Spinal cord (tissue), 10 donors: Measurements from ENCODE around the gene LRRC27. TPM values are rescaled to one million over a fixed set of nuclear protein-coding genes. Genes with fewer than 3 reads are reported as not detected.
"Not testable (repeated sequence)": the region's sequence is repeated elsewhere in the genome, so short reads cannot be mapped to it uniquely, and the experiment has no call there.

Experiments used
- DNase-seq, 6 donors: peaks; one replicate each; pipeline versions ENCODE4 v3.0.0 to v3.0.0-alpha.2; 2013 to 2015; ENCODE audit warnings: low spot score in 6 of 6, low read depth in 4 of 6
- H3K27ac ChIP-seq: one replicate; pipeline ENCODE4 v1.5.1; 2013; ENCODE audit warnings: low read depth, low read length, control low read depth
- H3K27me3 ChIP-seq: one replicate; pipeline ENCODE4 v1.6.1; 2013; ENCODE audit warnings: low read length; ENCODE audit not compliant: control insufficient read depth, insufficient read depth
- H3K36me3 ChIP-seq: one replicate; pipeline ENCODE4 v1.6.1; 2013; ENCODE audit warnings: low read length; ENCODE audit not compliant: control insufficient read depth, insufficient read depth
- H3K4me1 ChIP-seq: one replicate; pipeline ENCODE4 v1.6.1; 2013; ENCODE audit warnings: low read length; ENCODE audit not compliant: control insufficient read depth, insufficient read depth
- H3K4me3 ChIP-seq: one replicate; pipeline ENCODE4 v1.5.1; 2013; ENCODE audit warnings: low read depth, low read length, control low read depth
- H3K9me3 ChIP-seq: one replicate; pipeline ENCODE4 v1.6.1; 2013; ENCODE audit warnings: low read length; ENCODE audit not compliant: control insufficient read depth, insufficient read depth
- WGBS: methylation state at CpG from one replicate; pipeline ENCODE4 v1.1.5; 2013; ENCODE audit warnings: missing lambda C conversion rate; ENCODE audit not compliant: insufficient coverage; 5-methylcytosine and 5-hydroxymethylcytosine counted together
- polyA plus RNA-seq, 2 donors: library from polyadenylated mRNA; unstranded; fragments of 120-200 nt; gene quantifications; one replicate each; pipeline ENCODE4 v1.2.1, GENCODE V29; 2013; ENCODE audit not compliant: insufficient read length in 2 of 2
- total RNA-seq, 2 donors: library from RNA; depleted of rRNA in 1 of 2; stranded (reverse); fragments of 120-200 nt in 1 of 2; fragments of >200 nt in 1 of 2; gene quantifications; one replicate each; pipeline versions ENCODE4 v1.2.3 to v1.2.4, GENCODE V29; 2013 to 2014
- donor health status: healthy.

Gene LRRC27
- total and polyA plus RNA-seq, 4 donors = 19.5 to 31.2 (median 26.5) TPM

GRCh38 chr10:132385721-132386418, 53.9 kb downstream of the LRRC27 start:
- H3K36me3 ChIP-seq = peaks cover 3% of the 10 kb centered on the region
- DNase-seq = no peak
- H3K4me3 ChIP-seq = no peak overlapping the region
- 93% methylated on average over 15 of the region's 18 CpGs for WGBS
- H3K27me3 ChIP-seq = no peaks in the 10 kb centered on the region
- peaks cover 1% of the 10 kb centered on the region for H3K9me3 ChIP-seq
- no peak overlapping the region for H3K27ac ChIP-seq
- H3K4me1 ChIP-seq = peaks cover 13% of the 10 kb centered on the region

DNA sequence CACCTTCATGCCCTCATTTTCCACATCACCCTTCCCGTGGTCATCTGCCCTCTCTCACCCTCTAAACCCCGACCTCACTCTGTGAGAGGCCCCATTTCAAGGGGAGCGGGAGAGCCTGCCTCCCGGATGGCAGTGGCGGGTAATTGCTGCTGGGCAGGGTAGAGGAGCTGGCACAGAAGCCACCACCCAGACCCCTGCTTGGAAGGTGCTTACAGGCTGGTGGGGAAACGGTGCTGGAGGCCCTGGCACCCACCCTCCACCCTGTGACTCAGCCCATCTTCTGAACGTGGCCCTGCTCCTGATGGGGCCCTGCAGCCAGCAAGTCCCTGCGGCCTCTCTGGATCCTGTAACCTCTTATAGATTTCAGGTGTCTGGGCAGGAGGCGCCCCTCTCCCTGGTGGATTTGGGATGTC, 54.4 kb downstream of the LRRC27 start:
- H3K4me3 ChIP-seq = no peak overlapping the region
- peaks cover 13% of the 10 kb centered on the region for H3K4me1 ChIP-seq
- no peak for DNase-seq
- no peak overlapping the region for H3K27ac ChIP-seq
- H3K36me3 ChIP-seq = peaks cover 3% of the 10 kb centered on the region
- WGBS = 91% methylated on average over 4 of the region's 9 CpGs
- H3K27me3 ChIP-seq = no peaks in the 10 kb centered on the region
- no peaks in the 10 kb centered on the region for H3K9me3 ChIP-seq

- H3K36me3 ChIP-seq, H3K27me3 ChIP-seq, DNase-seq, H3K27ac ChIP-seq, H3K9me3 ChIP-seq, H3K4me3 ChIP-seq: not testable (repeated sequence)
- WGBS = 100% methylated on average over 1 of the region's 1 CpG
- H3K4me1 ChIP-seq = peaks cover 13% of the 10 kb centered on the region
Measured at GRCh38 chr10:132386896-132387295, 54.9 kb downstream of the LRRC27 start.

DNA sequence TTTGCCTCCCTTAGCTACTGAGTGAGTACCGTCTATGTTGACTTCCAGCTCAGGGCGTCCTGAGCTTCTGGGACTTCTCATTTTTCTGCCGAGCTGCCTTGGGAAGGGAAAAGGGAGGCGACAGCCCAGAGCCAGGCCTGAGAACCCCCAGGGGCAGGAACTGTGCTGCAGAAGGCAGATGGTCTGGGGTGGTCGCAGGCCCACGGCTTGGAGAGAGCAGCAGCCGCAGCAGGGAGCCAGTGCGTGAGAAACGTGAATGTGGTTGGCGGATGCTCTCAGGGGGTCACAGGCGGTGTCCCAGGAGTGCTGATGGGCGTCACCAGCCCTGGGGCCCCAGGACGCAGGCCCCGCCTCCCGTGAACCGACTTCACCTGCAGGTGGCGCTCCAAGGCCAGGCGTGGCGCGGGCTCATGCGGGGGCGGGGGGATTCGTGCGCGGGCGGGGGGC, 55.8 kb downstream of the LRRC27 start:
- DNase-seq = peak in 2 of 6 donors; percentile 75 to 77

DNA sequence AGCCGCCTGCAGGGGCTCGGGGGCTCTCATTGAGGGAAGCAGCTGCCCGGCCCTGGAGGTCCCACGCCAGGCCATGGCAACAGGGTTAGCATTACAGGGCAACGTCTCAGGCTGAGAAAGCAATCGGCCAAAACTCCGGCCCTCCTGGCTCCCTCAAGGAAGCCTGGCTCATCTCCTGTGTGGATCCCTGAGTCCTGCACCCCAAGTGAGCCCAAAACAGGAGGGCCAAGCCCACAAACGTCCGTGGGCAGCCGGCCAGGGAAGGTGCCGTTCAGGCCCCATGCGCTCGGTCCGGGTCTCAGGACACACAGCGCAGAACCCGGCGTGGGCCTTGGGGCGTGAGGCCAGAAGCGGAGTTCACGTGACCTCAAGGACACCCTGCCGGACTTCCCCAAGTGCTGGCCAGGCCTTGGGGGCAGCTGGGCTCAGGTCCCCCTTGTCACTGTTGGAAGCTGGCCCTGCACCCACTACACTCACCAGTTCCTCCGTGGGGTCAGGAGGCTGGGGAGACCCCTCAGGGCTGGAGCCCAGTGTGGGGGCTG, 57.0 kb downstream of the LRRC27 start:
- no peak overlapping the region for H3K4me3 ChIP-seq
- H3K27ac ChIP-seq = no peak overlapping the region
- peaks cover under 1% of the 10 kb centered on the region for H3K36me3 ChIP-seq
- H3K4me1 ChIP-seq = peaks cover 15% of the 10 kb centered on the region
- H3K27me3 ChIP-seq = no peaks in the 10 kb centered on the region
- 38% methylated on average over 21 of the region's 22 CpGs for WGBS
- no peaks in the 10 kb centered on the region for H3K9me3 ChIP-seq
- no peak for DNase-seq

More for the DNA sequence above, 55.8 kb downstream of the LRRC27 start:
- no peak overlapping the region for H3K4me3 ChIP-seq
- H3K9me3 ChIP-seq = no peaks in the 10 kb centered on the region
- 3% methylated on average over 20 of the region's 26 CpGs for WGBS
- peaks cover 13% of the 10 kb centered on the region for H3K4me1 ChIP-seq
- no peaks in the 10 kb centered on the region for H3K27me3 ChIP-seq
- H3K36me3 ChIP-seq = peaks cover 3% of the 10 kb centered on the region
- no peak overlapping the region for H3K27ac ChIP-seq

DNA sequence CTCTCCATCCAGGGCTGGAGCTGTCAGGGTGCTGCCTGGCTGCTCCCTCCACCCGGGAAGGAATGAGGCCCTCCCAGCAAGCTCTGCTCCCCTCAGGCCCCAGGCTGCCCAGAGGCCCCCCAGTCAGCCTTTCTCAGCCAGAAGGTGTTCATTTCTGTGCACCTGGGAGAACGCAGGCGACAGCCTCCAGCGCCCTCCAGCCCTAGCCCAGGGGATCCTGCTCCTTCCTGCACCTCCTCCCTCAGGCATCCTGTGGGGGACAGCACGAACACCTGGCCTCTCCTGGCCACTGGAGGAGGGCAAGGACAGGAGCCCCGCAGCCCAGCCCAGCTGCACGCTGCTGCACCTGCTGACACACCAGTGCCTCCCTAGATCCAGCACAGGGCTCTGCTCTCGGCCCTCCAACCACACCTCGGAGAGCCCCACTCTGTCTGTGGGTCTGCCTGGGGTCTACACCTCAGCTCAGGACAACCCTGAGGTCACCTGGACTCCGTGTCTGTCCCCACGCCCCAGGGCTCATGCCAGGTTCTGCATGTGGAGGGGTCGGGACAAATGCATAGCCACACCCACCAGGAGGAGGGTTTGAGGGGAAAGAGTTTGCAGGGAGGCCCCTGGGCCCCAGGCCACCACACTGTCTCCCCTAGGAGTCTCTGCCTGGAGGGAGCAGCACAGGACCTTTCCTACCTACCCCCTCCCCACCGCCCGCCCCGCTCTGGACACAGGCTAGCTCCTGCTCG, 57.6 kb downstream of the LRRC27 start:
- Histone ChIP-seq H3K36me3 (no peaks in the 10 kb centered on the region), H3K4me3 (no peak overlapping the region), H3K4me1 (peaks cover 18% of the 10 kb centered on the region), H3K9me3 (no peaks in the 10 kb centered on the region), H3K27ac (no peak overlapping the region), H3K27me3 (no peaks in the 10 kb centered on the region)
- WGBS = 50% methylated on average over 12 of the region's 16 CpGs
- no peak for DNase-seq

DNA sequence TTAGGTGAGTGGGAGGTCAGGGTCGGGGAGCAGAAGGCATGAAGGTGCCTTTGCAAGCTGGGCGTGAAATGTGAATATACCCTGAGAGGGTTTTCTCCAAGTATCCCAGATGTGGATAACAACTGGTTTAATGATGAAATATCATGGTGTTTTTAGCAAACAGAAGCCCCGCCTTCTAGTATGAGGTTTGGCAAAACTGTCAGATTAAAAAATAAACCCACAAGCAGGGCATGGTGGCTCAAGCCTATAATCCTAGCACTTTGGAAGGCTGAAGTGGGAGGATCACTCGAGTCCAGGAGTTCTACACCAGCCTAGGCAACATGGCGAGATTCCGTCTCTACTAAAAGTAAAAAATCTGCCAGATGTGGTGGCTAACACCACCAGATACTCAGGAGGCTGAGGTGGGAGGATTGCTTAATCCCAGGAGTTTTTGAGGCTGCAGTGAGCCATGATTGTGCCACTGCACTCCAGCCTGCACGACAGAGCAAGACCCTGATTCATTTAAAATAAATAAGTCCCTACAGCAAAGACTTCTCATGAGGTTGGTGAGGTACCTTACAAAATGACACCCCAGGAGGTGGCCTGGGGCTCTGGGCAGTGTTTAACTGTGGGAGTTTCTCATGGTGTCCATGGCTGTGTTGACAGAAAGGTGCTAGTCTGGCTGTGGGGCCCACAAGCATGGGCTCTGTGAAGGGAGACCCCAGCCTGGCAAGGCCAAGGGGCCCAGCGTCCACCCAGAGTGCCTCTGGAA, 58.4 kb downstream of the LRRC27 start:
- no peak overlapping the region for H3K27ac ChIP-seq
- no peak overlapping the region for H3K4me3 ChIP-seq
- no peak for DNase-seq
- H3K4me1 ChIP-seq = peaks cover 22% of the 10 kb centered on the region
- WGBS = 83% methylated on average over 7 of the region's 8 CpGs
- no peaks in the 10 kb centered on the region for H3K27me3 ChIP-seq
- no peaks in the 10 kb centered on the region for H3K36me3 ChIP-seq
- H3K9me3 ChIP-seq = no peaks in the 10 kb centered on the region

DNA sequence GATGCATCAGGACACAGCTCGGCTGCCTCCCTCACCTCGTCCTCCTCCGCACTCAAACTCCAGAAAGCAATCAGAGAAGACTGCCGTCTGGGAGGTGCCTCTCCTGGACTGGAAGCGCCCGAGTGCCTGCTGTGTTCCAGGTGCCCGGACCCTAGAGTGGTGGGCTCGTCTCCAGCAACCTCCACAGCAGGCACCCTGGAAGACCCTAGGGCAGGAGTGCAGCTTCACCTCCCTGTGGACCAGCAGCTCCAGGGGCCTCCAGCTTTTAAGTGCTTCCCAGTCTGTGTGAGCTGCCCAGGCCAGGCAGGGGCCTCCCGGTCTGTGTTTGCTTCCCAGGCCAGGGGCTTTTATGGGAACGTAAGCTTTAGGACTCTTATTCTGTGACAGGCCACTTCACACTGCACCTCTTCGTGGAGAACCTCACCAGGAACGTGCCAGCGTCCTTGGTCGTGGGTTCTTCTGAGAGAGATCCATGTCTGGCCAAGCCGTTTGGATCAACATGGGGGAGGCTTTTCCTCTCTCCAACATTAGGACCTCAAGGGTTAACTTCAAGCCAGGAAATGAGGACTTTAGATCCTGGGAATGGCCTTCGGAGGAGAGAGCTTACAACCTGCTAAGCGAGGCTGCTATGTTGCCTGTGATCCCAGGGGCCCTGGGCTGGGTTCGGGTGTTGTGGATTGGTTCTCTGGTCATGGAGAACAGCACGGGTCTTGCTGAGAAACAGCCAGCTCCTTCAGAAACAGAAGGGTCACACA, 59.1 kb downstream of the LRRC27 start:
- Histone ChIP-seq H3K4me3 (no peak overlapping the region), H3K27ac (no peak overlapping the region), H3K9me3 (no peaks in the 10 kb centered on the region), H3K4me1 (peaks cover 29% of the 10 kb centered on the region), H3K27me3 (no peaks in the 10 kb centered on the region), H3K36me3 (no peaks in the 10 kb centered on the region)
- WGBS = 77% methylated on average over 14 of the region's 19 CpGs
- no peak for DNase-seq

- no peak for DNase-seq
- no peak overlapping the region for H3K27ac ChIP-seq
- WGBS = 93% methylated on average over 4 of the region's 4 CpGs
Measured at GRCh38 chr10:132391676-132392020, 59.7 kb downstream of the LRRC27 start.

More at GRCh38 chr10:132391676-132392020, 59.7 kb downstream of the LRRC27 start:
- H3K4me1 ChIP-seq = peaks cover 31% of the 10 kb centered on the region
- H3K9me3 ChIP-seq = no peaks in the 10 kb centered on the region
- H3K27me3 ChIP-seq = no peaks in the 10 kb centered on the region
- H3K4me3 ChIP-seq = no peak overlapping the region
- H3K36me3 ChIP-seq = no peaks in the 10 kb centered on the region
